Loucy (cell line): ENCODE data around the gene MRPL36.

ENCODE experiments used
- H2AFZ ChIP-seq: fragments of 200-600 bp; sonication (generic); 2 replicates; pipeline ENCODE4 v1.6.0; 2016; ENCODE audit warnings: antibody characterized with exemption, mild to moderate bottlenecking, low read length, moderate library complexity
- H3F3A ChIP-seq: fragments of 200-600 bp; 2 replicates; pipeline ENCODE4 v1.6.0; 2016; ENCODE audit warnings: antibody characterized with exemption, low read depth, mild to moderate bottlenecking
- H3K27me3 ChIP-seq: fragments of 200-600 bp; sonication (generic); 2 replicates; pipeline ENCODE4 v1.6.1; 2014; ENCODE audit warnings: low read length, mild to moderate bottlenecking; ENCODE audit not compliant: insufficient read depth, poor library complexity, severe bottlenecking
- H3K36me3 ChIP-seq: fragments of 200-600 bp; sonication (generic); 2 replicates; pipeline ENCODE4 v1.6.1; 2016; ENCODE audit warnings: low read length; ENCODE audit not compliant: insufficient read depth
- H3K4me1 ChIP-seq: fragments of 200-600 bp; sonication (generic); 2 replicates; pipeline ENCODE4 v1.5.1; 2014; ENCODE audit warnings: low read length, mild to moderate bottlenecking; ENCODE audit not compliant: insufficient read depth, poor library complexity, severe bottlenecking
- H3K4me2 ChIP-seq: fragments of 200-600 bp; sonication (generic); 2 replicates; pipeline ENCODE4 v1.6.0; 2014; ENCODE audit warnings: antibody characterized with exemption, low read length, low read depth, mild to moderate bottlenecking; ENCODE audit not compliant: poor library complexity, severe bottlenecking
- H3K4me3 ChIP-seq: fragments of 200-600 bp; sonication (generic); 2 replicates; pipeline ENCODE4 v1.5.1; 2014; ENCODE audit warnings: low read length, mild to moderate bottlenecking, mixed read lengths; ENCODE audit not compliant: poor library complexity, severe bottlenecking
- H3K79me2 ChIP-seq: fragments of 200-600 bp; sonication (generic); 2 replicates; pipeline ENCODE4 v1.6.1; 2014; ENCODE audit warnings: low read length; ENCODE audit not compliant: insufficient read depth
- H3K9ac ChIP-seq: fragments of 200-600 bp; sonication (generic); 2 replicates; pipeline ENCODE4 v1.6.0; 2014; ENCODE audit warnings: mild to moderate bottlenecking, low read depth, low read length, moderate library complexity; ENCODE audit not compliant: poor library complexity, severe bottlenecking
- H3K9me2 ChIP-seq: fragments of 200-600 bp; sonication (generic); replicated peaks from 2 replicates; pipeline ENCODE4 v1.6.1; 2016; ENCODE audit warnings: low read depth, low read length, mixed read lengths
- H3K9me3 ChIP-seq: fragments of 200-600 bp; sonication (generic); 2 replicates; pipeline ENCODE4 v1.6.1; 2014; ENCODE audit warnings: mild to moderate bottlenecking, antibody characterized with exemption, low read length, low read depth; ENCODE audit not compliant: insufficient read depth
- H4K20me1 ChIP-seq: fragments of 200-600 bp; sonication (generic); 2 replicates; pipeline ENCODE4 v1.6.0; 2014; ENCODE audit warnings: antibody characterized with exemption, low read length, mild to moderate bottlenecking; ENCODE audit not compliant: insufficient read depth, poor library complexity, severe bottlenecking
- EZH2phosphoT487 ChIP-seq: fragments of 200-600 bp; IDR thresholded peaks from 2 replicates; pipeline ENCODE4 v1.6.1; 2018; ENCODE audit warnings: antibody characterized with exemption, mild to moderate bottlenecking, moderate library complexity, borderline replicate concordance
- TF ChIP-seq, protein P1 (sequence below): fragments of 200-600 bp; sonication (generic); conservative IDR thresholded peaks from 2 replicates; pipeline ENCODE4 v1.5.1; 2014; ENCODE audit warnings: mild to moderate bottlenecking, antibody characterized with exemption, low read length

Gene MRPL36

DNA sequence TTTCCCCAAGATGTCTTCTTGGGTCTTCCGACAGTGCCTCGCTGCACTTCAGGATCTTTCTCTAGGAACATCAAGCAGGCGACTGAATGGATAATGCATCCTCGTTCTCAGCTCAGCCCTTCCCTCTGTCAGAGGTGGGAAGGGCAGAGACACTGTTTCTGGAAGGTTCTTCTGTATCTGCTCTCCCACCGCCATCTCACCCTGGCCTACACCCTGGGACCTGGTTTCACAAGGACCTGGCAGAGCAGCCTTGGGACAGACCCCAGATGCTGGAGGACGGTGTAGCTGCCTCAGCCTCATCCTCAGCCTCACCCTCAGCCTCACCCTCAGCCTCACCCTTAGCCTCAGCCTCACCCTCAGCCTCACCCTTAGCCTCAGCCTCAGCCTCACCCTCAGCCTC lies 18.5 kb downstream of the MRPL36 start:
- H3K27me3 ChIP-seq, result no peaks in the 10 kb centered on the region
- no peak overlapping the region for H3K4me2 ChIP-seq
- no peaks in the 10 kb centered on the region for H3K36me3 ChIP-seq
- no peak for TF ChIP-seq EZH2phosphoT487
- TF ChIP-seq, protein P1, sequence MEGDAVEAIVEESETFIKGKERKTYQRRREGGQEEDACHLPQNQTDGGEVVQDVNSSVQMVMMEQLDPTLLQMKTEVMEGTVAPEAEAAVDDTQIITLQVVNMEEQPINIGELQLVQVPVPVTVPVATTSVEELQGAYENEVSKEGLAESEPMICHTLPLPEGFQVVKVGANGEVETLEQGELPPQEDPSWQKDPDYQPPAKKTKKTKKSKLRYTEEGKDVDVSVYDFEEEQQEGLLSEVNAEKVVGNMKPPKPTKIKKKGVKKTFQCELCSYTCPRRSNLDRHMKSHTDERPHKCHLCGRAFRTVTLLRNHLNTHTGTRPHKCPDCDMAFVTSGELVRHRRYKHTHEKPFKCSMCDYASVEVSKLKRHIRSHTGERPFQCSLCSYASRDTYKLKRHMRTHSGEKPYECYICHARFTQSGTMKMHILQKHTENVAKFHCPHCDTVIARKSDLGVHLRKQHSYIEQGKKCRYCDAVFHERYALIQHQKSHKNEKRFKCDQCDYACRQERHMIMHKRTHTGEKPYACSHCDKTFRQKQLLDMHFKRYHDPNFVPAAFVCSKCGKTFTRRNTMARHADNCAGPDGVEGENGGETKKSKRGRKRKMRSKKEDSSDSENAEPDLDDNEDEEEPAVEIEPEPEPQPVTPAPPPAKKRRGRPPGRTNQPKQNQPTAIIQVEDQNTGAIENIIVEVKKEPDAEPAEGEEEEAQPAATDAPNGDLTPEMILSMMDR, result no peak
- no peak overlapping the region for H3K4me3 ChIP-seq
- H3K79me2 ChIP-seq, result no peaks in the 10 kb centered on the region
- H3F3A ChIP-seq, result no peaks in the 10 kb centered on the region
- H3K9me3 ChIP-seq, result no peaks in the 10 kb centered on the region
- H3K4me1 ChIP-seq, result no peaks in the 10 kb centered on the region
- no peaks in the 10 kb centered on the region for H4K20me1 ChIP-seq
- no peaks in the 10 kb centered on the region for H3K9me2 ChIP-seq
- no peak overlapping the region for H3K9ac ChIP-seq
- no peak overlapping the region for H2AFZ ChIP-seq

DNA sequence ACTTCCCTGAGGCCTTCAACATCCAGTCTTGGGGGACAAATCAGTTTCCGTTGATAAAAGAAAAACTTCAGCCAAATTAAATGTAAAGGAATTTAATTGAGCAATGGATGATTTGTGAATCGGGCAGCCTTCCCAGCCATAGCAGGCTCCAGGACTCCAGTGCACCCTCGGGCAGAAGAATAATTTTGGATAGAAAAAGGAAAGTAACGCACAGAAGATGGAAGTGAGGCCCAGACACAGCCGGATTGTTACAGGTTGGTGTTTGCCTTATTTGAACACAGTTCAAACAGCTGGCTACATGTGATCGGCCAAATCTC lies 19.1 kb downstream of the MRPL36 start:
- no peaks in the 10 kb centered on the region for H3K36me3 ChIP-seq
- H3K4me2 ChIP-seq, result no peak overlapping the region
- H3F3A ChIP-seq, result no peaks in the 10 kb centered on the region
- H3K27me3 ChIP-seq, result no peaks in the 10 kb centered on the region
- no peaks in the 10 kb centered on the region for H3K4me1 ChIP-seq
- no peak for TF ChIP-seq EZH2phosphoT487
- TF ChIP-seq, protein P1, result no peak
- no peaks in the 10 kb centered on the region for H3K9me3 ChIP-seq
- no peaks in the 10 kb centered on the region for H4K20me1 ChIP-seq
- H3K79me2 ChIP-seq, result no peaks in the 10 kb centered on the region
- no peak overlapping the region for H2AFZ ChIP-seq
- H3K9me2 ChIP-seq, result no peaks in the 10 kb centered on the region
- H3K4me3 ChIP-seq, result no peak overlapping the region
- H3K9ac ChIP-seq, result no peak overlapping the region

DNA sequence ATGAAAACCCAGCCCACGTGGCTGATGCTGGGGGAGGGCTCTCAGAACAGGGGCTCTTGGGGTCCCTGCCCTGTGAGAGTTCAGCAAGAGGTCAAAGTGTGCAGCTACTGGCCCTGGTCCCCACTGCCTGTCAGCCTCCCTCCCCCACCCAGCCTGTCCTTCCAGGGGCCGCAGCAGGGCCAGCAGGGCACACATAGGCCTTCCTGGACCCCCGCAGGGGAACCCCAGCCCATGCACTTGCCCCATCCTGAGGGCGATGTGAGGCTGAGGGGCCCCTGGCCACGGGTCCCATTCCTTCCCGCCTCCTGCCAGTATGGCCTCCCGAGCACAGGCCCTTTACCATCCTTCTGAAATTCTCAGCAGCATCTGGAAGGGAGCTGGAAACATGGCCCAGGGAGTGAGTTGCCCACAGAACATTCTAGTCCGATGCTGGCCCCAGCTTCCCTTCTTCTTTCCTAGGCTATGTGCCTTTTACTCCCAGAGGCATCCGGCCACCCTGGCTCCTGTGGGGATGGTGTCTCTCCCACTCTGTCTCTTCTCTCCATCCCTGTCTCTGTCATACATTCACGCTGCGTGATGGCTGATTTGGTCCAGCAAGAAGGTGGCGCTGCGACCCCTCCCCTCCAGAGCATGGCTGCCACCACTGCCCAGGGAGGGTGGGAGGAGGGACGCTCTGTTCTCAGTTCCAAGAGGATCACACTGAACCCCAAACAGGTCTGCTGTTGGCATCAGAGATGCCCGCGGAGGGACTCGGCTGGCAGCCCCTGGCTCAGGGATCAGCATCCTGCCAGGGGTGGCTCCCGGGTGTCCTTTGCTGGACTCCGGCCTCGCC lies 19.6 kb downstream of the MRPL36 start:
- H3K9ac ChIP-seq, result no peak overlapping the region
- no peaks in the 10 kb centered on the region for H3K9me2 ChIP-seq
- no peaks in the 10 kb centered on the region for H3K4me1 ChIP-seq
- TF ChIP-seq, protein P1, result no peak
- TF ChIP-seq EZH2phosphoT487, result no peak
- H3K79me2 ChIP-seq, result no peaks in the 10 kb centered on the region
- H3K4me3 ChIP-seq, result no peak overlapping the region
- no peaks in the 10 kb centered on the region for H3F3A ChIP-seq
- no peaks in the 10 kb centered on the region for H3K9me3 ChIP-seq
- H2AFZ ChIP-seq, result no peak overlapping the region
- no peaks in the 10 kb centered on the region for H4K20me1 ChIP-seq
- no peak overlapping the region for H3K4me2 ChIP-seq
- H3K27me3 ChIP-seq, result no peaks in the 10 kb centered on the region
- no peaks in the 10 kb centered on the region for H3K36me3 ChIP-seq
